ENCODE results near the gene EMD.

EMD gene

DNA sequence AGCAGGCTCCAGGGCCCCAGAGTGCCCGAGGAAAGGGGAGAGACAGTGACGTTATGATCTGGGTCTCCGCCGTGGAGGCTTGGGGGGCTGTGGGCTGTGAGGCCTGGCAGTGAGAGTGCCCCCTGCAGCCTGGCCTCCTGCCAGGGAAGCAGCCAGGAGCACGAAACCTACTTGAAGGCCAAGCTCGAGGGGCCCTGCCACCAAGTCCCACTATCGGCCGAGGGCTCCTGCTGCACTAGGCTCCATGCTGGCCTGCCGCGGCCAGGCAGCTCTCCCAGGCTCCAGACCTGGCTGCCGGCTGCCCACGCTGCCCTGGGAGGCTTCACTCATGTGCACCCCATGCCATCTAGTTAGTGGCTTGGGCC lies 23.3 kb upstream of the EMD start:
- no peak for DNase-seq

DNA sequence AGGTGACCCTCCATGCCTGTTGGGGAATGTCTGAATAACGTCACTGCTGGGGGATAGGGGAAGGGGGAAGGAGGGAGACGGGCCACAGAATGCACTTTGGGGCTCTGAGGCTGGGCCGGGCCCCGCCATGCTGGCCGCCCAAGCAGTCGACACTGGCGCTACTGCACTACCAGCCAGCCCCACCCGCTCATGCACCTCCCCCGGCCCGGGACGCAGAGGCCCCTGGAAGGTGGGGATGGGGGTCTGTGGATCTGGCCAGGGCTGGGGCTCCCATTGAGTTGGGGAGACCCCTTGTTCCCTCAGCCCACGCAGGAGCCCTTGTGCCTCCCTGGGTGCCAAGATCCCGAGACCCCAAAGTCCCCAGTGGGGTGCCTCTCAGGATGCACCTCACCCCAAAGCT lies 22.5 kb upstream of the EMD start:
- DNase-seq, result no peak

DNA sequence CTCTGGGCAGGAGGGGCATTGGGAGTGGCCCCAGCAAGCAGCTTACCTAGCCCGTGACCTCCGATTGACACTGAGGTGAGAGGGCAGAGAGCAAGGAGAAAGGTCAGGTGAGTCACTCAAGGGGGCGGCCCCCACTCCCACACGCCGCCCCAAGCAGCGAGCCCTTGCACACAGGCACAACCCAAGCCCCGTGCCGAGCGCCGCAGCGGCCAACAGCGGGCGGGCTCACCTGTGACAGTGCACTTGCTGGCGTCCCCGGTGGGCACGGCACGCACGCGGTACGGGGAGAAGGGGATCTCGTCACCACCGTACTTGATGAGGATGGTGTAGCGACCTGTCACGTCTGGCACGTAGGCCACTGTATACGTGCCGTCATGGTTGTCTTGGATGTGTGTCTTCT lies 21.9 kb upstream of the EMD start:
- no peak for DNase-seq

DNA sequence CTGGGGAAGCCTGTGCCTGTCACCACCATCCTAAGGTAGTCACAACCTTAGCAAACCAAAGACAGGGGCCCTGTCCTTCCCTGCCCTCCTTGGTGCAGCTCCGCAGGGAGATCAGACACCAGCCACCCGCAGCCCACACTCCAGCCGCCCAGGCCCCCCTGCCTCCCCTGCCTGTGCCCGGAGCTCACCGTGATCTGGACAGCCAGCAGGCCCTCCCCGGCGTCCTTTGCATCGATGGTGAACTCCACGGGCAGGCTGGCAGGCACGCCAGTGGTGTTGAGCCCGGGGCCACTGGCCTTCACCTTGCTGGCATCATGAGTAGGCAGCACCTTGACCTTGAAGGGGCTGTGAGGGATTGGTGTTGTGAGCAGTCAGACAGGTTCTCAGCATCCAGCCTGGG lies 21.1 kb upstream of the EMD start:
- DNase-seq, result no peak

DNA sequence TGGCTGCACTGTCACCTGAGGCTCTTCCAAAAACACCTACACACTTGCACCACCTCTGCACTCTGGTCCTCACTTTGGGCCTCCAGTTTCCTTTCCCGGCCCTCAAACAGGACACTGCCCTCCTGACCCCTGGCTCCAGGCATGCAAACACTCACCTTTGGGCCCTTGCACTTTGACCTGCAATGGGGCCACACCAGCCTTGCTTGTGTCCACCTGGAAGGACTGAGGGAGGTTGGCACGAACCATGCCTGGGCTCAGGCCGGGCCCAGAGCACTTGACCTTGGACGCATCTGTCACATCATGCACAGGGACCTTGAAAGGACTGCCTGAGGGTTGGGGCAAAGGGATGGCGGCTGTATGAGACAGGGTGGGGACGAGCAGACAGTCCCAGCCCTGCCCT lies 20.3 kb upstream of the EMD start:
- no peak for DNase-seq

DNA sequence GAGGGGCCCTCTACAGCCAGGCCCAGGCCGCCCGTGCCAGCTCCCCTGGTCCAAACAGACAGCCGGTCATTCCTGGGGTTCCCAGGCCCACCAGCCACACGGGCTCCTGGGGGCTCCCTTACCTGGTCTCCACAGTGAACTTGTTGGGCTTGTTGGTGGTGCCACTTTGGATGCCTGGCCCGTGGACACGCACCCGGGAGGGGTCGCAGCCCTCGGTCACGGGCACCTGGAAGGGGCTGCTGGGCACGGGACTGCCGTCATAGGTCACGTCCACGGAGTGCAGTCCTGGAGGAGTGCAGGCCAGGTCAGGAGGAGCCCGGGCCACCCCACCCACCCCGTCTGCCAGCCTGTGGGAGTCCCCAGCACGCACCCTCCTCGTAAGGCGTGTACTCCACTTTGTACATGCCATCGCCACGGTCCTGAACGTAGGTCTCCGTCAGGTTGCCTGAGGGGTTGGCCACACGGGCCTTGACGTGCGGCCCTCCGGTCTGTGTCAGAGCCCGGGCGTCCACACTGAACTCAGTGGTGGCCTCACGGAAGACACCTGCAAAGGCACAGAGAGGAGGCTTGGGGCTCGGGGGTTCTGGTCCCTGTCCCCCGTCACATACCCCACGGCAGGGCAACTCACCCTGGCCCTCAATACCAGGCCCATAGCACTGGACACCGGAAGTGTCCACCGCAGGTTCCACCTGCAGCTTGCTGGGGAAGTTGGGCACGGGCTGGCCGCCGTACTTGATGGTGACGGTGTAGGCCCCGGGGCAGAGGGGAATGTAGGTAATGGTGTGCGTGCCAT lies 19.5 kb upstream of the EMD start:
- DNase-seq, result no peak

DNA sequence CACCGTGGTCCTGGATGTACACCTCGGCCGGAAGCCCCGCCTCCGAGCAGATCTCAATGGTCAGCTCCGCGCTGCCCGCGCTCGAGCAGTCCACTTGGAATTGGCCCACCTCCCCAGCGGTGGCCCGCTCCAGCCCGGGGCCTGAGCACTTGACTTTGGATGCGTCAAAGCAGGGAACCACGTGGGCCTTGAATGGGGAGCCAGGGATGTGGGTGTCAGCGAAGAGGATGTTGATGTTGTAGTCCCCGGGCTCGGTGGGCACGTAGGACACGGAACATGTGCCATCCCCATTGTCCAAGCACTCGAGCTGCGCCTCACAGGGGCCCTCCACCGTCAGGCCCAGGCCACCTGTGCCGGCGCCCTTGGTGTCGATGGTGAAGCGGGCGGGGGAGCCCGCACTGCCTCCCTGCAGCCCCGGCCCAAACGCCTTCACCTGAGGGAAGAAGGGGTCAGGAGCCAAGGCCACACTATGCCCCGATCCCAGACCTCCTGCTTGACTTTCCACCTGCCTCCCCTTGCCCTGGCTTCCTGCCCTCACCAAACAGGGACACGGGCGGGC lies 18.9 kb upstream of the EMD start:
- no peak for DNase-seq

DNA sequence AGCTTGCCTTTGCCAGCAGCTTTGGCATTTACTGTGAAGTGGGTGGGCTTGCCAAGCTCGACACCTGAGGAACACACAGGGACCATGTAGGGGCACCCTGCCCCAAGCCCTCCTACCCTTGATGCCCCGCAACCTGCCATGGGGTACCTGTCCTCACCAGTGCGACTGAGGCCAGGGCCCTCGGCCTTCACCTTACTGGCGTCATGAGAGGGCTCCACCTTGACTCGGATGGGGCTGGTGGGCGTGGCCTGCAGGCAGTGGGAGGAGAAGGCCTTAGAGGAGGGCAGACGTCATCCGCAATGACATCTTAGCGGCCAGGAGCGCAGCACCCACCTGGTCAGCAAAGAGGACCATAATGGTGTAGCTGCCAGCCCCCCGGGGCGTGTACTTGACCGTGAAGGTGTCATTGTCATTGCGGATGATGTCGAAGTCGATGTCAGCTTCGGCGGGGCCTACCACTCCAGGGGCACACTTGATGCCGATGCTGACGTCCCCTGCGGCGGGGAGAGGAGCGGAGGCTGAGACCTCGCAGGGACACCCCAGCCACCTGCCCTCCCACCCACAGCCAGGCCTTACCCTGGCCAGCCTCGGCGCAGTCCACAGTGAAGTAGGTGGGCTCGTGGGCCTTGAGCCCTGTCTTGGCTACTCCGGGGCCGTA lies 16.9 kb upstream of the EMD start:
- DNase-seq, result no peak

DNA sequence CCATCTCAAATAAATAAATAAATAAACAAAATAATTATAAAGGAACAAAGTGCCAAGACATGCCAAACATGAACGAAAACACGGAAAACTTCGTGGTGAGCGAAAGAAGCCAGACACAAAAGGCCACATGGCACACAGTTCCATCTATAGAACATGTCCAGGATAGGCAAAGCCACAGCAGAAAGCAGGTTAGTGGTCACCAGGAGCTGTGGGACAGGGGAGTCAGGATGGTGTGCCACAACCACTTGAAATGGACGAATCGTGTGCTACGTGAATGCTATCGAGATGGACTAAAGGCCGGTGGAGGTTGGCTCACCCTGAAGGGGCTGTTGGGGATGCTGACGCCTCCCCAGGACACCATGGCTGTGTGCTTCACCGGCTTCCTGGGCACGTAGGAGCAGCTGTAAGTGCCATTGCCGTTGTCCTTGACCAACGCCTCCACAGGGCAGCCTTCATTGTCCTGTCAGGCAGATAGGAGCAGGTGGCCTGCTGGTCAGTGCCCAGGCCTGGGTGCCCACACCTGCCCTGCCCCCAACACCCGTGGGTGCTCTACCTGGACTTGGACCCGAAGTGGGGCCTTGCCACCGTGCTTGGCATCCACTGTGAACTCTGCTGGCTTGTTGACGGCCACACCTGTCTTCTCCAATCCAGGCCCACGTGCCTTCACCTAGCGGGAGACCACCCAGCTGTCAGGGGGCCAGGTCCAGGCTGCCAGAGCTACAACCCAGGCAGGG lies 15.2 kb upstream of the EMD start:
- DNase-seq, result no peak

DNA sequence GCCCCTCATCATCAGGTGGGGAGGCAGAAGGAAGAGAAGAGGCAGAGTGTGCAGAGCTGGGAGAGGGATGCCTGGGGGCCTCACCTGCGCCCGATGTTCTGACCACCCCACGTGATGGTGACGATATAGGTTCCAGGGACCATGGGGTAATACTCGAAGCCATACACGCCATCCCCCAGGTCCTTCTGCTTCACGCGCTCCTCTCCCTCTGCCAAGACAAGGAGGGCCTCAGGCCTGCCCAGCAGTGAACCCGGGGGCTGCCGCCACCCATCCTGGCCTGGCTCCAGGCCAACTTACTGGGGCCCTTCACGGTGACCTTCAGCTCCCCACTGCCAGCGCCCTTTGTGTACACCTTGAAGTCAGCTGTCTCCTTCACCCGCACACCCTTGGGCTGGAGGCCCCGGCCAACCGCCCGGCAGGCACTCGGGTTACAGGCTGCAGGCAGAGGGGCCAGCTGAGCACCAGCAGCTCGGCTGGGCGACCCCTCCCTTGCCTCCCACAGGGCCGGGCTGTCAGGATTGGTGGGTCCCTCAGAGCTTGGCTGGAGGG lies 14.0 kb upstream of the EMD start:
- DNase-seq, result no peak

DNA sequence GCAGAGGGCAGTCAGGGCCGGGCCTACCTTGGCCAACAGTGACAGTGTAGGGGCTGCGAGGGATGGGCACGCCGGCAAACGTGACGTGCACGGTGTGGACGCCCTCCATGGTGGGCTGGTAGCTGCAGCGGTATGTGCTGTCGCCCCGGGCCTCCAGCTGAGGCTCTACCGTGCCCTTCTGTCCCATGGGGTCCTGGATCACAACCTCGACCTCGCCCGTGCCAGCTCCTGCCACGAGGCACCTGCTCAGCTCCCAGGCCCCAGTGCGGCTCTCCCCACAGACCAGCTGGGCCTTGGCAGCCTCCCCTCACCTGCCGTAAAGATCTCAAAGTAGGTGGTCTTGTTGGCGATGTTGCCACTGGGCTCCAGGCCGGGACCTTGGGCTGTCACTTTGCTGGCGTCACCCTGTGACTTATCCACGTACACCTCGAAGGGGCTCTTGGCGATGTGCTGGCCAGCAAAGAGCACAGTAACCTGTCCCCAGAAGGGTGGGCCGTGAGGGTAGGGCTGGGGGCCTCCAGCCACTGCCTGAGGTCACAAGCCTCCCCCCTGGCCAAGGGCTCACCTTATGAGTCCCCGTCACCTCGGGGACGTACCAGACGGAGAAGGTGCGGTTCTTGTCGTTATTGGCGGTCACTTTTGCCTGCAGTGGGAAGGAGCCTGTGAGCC lies 13.0 kb upstream of the EMD start:
- DNase-seq, result no peak

DNA sequence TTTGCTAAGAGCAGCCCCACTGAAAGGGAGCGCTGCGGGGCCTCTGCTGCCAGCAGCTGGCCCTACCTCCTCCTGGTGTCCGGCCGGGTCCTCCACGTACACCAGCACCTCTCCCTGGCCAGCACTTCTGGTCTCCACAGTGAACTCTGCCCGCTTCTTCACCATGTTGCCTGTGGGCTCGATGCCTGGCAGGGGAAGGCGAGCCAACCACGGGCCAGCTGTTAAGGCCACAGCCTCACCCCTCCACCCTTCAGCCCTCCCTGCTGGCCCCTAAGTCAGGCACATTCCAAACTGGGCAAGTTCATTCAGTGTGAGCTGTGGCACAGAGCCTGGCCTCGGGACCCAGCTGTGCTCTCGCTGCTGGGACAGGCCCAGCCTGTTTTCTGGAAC lies 12.4 kb upstream of the EMD start:
- DNase-seq, result no peak

DNA sequence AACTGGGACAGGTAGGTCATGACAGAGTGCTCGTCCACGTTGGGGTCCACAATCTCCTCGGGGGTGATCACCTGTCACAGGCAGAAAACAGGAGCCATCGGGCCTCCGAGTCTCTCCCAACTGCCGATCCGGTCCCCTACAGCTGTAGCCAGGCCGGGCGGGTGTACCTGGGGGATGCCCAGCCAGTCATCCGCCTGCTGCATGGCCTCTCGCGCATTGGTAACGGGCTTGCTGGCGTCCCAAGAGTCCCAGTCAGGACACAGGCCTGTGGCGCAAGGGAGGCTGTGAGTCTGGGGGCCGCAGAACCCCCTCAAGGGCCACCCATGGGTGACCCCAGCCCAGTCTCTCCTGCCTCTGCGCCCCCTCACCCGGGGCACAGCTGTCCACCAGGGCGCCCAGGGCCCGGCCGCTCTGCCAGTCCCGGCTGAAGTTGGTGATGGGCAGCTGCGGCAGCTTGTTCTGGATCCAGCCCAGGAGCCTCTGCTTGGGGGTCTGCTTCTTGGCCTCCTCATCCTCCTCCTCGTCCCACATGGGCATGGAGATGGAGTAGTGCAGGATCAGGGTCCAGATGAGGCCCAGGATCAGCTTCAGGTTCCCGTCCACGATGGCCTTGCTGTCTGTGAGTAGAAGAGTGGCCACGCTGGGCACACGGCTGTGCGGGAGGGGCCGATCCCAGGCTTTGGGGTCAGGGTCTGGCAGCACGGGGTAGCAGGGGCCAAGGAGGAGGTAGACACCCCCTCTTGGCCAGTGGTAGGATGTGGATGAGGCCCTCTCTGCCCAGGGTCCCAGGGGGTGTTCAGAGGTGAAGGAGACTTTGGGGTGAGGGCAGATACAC lies 11.4 kb upstream of the EMD start:
- DNase-seq, result no peak

DNA sequence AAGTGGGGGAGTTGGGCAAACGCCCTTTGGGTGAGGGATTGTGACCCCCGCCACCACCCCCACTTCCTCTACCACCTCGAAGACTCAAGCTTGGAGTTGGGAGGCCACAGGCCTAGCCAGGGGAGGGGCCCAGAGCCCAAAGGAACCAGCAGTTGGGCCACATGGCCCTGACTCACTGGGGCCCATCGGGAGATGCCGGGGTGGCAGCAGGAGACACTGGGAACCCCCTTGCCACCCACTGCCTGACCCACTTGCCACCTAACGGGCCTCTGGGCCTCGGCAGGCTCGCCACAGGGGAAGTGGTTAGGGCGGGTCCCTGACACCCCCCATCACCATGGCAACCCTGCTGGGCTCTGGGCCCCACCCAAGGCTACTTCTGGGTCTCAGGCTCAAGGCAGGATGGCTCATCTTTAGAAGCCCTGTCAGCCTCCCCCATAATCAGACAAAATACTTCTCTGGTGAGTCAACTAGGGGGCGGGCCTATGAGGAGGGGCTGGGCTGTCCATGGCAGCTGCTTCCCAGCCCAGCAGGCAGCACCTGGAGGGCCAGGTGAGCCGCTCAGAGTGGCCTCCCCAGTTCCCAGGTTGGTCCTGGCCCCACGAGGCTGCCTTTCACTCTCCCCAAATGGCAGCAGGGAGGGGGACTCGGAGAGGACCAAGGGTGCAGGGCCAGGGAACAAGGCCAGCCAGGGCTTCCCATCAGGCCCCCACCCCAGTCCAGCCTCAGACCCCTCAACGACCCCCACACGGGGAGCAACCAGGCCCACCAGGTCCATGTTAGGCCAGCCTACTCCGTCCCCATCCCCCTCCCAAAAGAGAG lies 10.3 kb upstream of the EMD start:
- no peak for DNase-seq

DNA sequence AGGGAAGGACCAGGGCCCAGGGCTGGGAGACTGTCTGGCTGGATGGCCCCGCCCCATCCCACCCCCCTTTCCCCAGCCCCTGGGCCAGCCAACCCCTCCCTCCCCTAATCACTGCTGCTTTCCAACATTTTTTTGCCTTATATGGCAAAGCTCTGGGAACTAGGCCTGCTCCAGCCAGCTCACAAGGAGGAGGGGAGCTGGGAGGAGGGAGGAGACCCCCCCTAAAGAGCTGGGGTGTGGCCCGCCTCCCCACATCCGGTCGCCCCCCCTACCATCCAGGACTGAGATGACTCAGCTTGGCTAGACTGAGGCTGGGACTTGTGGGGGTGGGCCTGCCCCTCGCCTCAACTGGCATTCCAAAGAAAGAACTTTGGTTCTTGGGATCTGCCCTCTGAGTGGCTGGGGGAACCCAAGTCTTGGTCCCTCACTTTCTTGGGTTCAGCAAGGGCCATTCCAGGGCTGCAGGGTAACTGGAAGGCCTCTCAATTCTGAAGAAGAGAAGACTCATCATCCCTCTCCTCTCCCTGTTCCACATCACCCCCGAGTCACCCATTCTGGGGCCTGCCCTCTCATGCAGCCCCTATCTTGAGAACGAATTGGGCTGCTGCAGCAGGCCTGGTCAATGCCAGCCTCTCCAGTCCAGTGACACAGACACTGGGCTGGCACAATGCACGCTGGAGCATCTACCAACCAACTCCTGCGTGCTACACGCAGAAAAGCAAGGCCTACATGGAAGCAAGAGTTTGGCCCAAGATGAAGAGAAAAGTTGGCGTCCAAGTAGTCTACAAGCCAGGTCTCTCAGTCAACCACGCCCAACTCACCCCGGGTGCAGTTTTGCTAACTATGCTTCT lies 9.4 kb upstream of the EMD start:
- no peak for DNase-seq

DNA sequence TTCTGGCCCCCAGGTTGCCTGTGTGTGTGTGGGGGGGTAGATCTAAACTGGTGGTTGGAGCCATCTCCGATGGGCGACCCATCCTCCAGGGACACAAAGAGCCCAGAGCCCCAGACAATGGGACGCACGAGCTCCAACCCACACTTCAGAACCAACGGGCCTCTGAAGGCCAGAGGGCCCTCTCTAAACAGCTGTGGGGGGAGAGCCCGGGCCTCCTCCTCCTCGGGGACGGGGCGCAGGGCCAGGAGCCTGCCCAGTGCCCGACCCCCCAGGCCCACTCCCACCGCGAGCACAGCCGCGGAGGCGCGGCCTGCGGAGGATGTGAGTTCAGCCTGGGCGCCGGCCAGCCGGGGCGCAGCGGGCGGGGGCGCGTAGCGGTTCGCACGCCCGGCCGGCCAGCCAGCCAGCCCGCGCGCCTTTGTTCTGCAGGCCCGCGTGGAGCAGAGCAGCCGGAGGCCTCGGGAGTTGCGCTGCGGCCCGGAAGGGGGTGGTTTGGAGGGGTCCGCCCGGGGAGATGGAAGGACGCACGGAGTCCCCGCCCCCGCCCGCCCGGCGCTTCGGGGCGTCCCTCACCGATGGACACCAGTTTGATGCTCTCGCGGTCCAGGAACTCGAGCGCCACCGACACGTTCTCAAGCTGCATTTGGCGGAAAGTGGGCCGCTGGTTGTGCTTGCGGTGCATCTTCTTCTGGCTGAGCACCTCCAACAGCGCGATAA lies 8.6 kb upstream of the EMD start:
- no peak for DNase-seq

DNA sequence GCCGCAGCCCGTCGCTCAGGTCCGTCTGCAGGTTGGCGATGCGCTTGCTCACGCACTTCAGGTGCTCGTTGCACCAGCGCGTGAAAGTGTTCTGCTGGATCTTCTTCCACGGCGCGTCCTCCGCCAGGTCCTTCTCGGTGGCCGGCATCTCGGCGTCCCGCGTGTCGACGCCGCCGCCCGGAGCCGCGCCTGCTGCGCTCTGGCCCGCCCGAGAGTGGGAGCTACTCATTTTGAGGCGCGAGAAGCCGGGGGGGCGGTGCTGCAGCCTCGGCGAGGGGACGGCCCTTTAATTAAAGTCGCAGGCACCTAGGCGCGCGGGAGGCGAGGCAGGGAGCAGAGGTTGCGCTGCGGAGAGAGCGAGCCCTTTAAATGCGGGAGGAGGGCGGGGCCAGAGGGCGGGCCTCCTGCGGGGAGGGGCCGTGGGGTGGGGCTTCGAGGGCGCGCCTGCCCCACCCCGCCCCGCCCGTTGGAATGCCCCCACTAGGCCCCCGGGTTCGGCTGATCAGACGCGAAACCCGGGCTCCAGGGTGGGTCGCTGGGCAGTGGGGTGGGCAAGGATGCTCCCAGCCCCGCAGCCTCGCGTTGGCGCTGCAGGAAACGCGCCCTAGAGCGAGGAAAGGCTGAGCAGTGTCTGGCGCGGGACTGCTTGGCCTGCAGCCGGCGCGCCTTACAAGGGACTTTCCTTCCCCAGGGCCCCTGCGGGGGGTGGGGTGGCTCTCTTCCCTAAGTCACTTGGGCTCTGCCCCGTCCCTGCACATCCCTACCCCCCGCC lies 7.9 kb upstream of the EMD start:
- DNase-seq, result peak; percentile 26

DNA sequence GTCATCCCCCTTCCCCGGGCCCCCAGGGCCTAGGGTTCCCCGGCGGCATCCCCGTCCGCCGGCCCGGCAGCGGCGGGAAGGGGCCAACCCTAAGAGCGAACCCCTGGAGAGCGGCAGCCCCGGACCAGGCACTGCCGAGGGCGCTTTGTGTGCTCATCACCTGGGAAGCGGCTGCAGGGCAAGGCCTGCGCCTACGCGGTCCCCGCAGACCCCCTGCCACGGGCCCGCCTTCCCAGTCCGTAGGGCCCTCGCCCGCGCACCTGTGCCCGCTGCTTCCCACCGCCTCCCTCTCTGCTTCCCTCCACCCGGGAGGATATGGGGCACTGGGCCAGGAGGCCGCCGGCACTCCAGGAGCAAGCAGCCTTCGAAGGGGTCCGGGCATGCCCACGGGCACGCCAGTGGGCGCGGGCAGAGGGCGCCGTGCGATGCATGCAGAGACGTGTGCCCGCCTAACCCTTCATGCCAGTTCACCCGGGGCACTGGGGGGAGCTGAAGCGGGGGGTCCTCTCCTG lies 7.2 kb upstream of the EMD start:
- no peak for DNase-seq

Measured in NCI-H2029 treated with DMSO at 0.1 percent for 48 hours (cell line).